HepG2 (cell line): ENCODE data around the gene CD151. TPM values are rescaled to one million over a fixed set of nuclear protein-coding genes. Genes with fewer than 3 reads are reported as not detected.

Source experiments
- ATAC-seq: fragments of 200-7000 bp; cut with Tn5 transposase; 3 replicates; pipeline ENCODE4 v1.9.1; 2020; ENCODE audit warnings: mild to moderate bottlenecking, moderate library complexity
- BruUV-seq: library from RNA; stranded (reverse); fragments of 400-500 nt; replicated peaks from 2 replicates; lab custom pipeline; 2021; lab: Mats Ljungman, UMichigan
- CTCF ChIA-PET: fragments of 300-600 bp; formaldehyde crosslinking; extraction: SDS; loops from one replicate; lab custom pipeline; 2021; ENCODE audit warnings: low total read pairs, inconsistent platforms, low intra/inter-chr PET ratio; lab: Yijun Ruan, JAX
- POLR2A ChIA-PET: fragments of 350-600 bp; sonication (Branson Sonifier 250); formaldehyde crosslinking; loops from one replicate; lab custom pipeline; 2020; ENCODE audit warnings: antibody characterized with exemption, inconsistent platforms; lab: Yijun Ruan, JAX
- DNase-seq: peaks from one replicate; pipeline ENCODE4 v3.0.0-alpha.2; 2015; ENCODE audit warnings: low spot score
- FAIRE-seq: peaks from 3 replicates; lab custom pipeline; 2011; peaks lifted over from hg19 to GRCh38; lab: Jason Lieb, UNC
- H2AFZ ChIP-seq: one replicate; pipeline ENCODE4 v1.6.1; 2011; ENCODE audit warnings: low read length, inconsistent platforms
- H3K27ac ChIP-seq: fragments of 300-600 bp; 3 replicates; pipeline ENCODE4 v1.8.0; 2011; ENCODE audit warnings: mixed run types, mild to moderate bottlenecking, mixed read lengths, low read length, inconsistent platforms; ENCODE audit not compliant: insufficient read depth; ENCODE audit errors: extremely low read length
- H3K27me3 ChIP-seq, 2 experiments: fragments of 200-600 bp in 1 of 2; 2 replicates in 1 of 2; 3 replicates in 1 of 2; pipeline versions ENCODE4 v1.6.0 to v1.8.0; 2011; ENCODE audit warnings: low read length in 2 of 2, mild to moderate bottlenecking in 2 of 2, moderate library complexity in 2 of 2, inconsistent platforms in 1 of 2; ENCODE audit not compliant: insufficient read depth in 2 of 2, control insufficient read depth in 1 of 2
- H3K36me3 ChIP-seq, 2 experiments: fragments of 200-600 bp in 1 of 2; replicated peaks in 1 of 2; 2 replicates in 1 of 2; 3 replicates in 1 of 2; pipeline versions ENCODE4 v1.5.1 to v1.8.0; 2011; ENCODE audit warnings: low read length in 2 of 2, inconsistent platforms in 1 of 2; ENCODE audit not compliant: insufficient read depth in 2 of 2, control insufficient read depth in 1 of 2
- H3K4me1 ChIP-seq: 2 replicates; pipeline ENCODE4 v1.5.1; 2012; ENCODE audit warnings: low read length, inconsistent platforms; ENCODE audit not compliant: insufficient read depth
- H3K4me2 ChIP-seq: 2 replicates; pipeline ENCODE4 v1.6.0; 2011; ENCODE audit warnings: low read depth, low read length, inconsistent platforms
- H3K4me3 ChIP-seq, 3 experiments: fragments of 200-600 bp in 1 of 3; sonication (generic), shearing (Covaris generic) in 1 of 3; replicated peaks in 1 of 3; 2 replicates each; pipeline ENCODE4 v1.5.1; 2011 to 2016; ENCODE audit warnings: low read length in 3 of 3, inconsistent platforms in 2 of 3, low read depth in 2 of 3, mild to moderate bottlenecking in 2 of 3, control low read depth in 1 of 3, mixed read lengths in 1 of 3; ENCODE audit not compliant: insufficient read depth in 1 of 3
- H3K79me2 ChIP-seq: one replicate; pipeline ENCODE4 v1.6.1; 2011; ENCODE audit warnings: low read length, inconsistent platforms; ENCODE audit not compliant: insufficient read depth
- H3K9ac ChIP-seq: 2 replicates; pipeline ENCODE4 v1.6.0; 2011; ENCODE audit warnings: mild to moderate bottlenecking, low read depth, low read length, inconsistent platforms; ENCODE audit not compliant: insufficient read depth
- H3K9me3 ChIP-seq: 2 replicates; pipeline ENCODE4 v1.5.1; 2012; ENCODE audit warnings: mild to moderate bottlenecking, low read length
- H4K20me1 ChIP-seq: 2 replicates; pipeline ENCODE4 v1.6.0; 2011; ENCODE audit warnings: inconsistent platforms, mild to moderate bottlenecking, low read length, moderate library complexity; ENCODE audit not compliant: insufficient read depth
- AGO2 ChIP-seq: fragments of 200-400 bp; formaldehyde crosslinking; optimal IDR thresholded peaks from 2 replicates; pipeline ENCODE3; 2017; ENCODE audit warnings: mild to moderate bottlenecking, low read depth, low read length, moderate library complexity
- WGBS: methylation state at CpG from one replicate; pipeline ENCODE4 v1.1.6; 2017; ENCODE audit warnings: low lambda C conversion rate; 5-methylcytosine and 5-hydroxymethylcytosine counted together
- in situ Hi-C: cut with HindIII; loops from 2 replicates; pipeline ENCODE4 v1.10.0; 2017; ENCODE audit warnings: low pct_unique_long_range_greater_than_20kb; ENCODE audit not compliant: extremely low pct_ligation_motif_present
- intact Hi-C: fragments of 100-400 bp; cut with micrococcal nuclease; formaldehyde crosslinking; loops from one replicate; pipeline ENCODE4 v1.10.0; 2022; ENCODE audit not compliant: unreplicated experiment
- polyA plus RNA-seq, 8 experiments: library from polyadenylated mRNA; depleted of rRNA in 3 of 8; stranded (reverse) in 7 of 8; unstranded in 1 of 8; fragments of >200 nt; fragmentation: Illumina TruSeq in 4 of 8; extraction: Trizol in 4 of 8; gene quantifications; 2 replicates each; pipeline versions ENCODE4 v1.2.1 to v1.2.3, GENCODE V29; 2011 to 2016; ENCODE audit warnings: low read depth in 4 of 8, missing spikeins in 1 of 8, mixed read lengths in 1 of 8; ENCODE audit not compliant: insufficient read depth in 1 of 8
- total RNA-seq, 5 experiments: library from RNA; depleted of rRNA; stranded (reverse); fragments of >200 nt; fragmentation: Illumina TruSeq; extraction: Trizol; gene quantifications; 2 replicates each; pipeline ENCODE4 v1.2.3, GENCODE V29; 2016; ENCODE audit warnings: low read depth in 1 of 5
- TF ChIP-seq, protein P1 (sequence below): sonication (generic); IDR thresholded peaks from 2 replicates; pipeline ENCODE4 v1.6.1; 2016; ENCODE audit warnings: low read depth, borderline replicate concordance
- TF ChIP-seq, protein P2 (sequence below): IDR thresholded peaks from 2 replicates; pipeline ENCODE4 v1.4.0; 2020; ENCODE audit warnings: mild to moderate bottlenecking, missing genetic modification reagents
- TF ChIP-seq, protein P3 (sequence below): IDR thresholded peaks from 2 replicates; pipeline ENCODE4 v1.6.1; 2016; ENCODE audit warnings: missing biosample characterization, missing genetic modification reagents, low read depth
- TF ChIP-seq, protein P4 (sequence below): sonication (generic); formaldehyde crosslinking; IDR thresholded peaks from 2 replicates; pipeline ENCODE4 v1.5.1; 2020; ENCODE audit warnings: mild to moderate bottlenecking, moderate library complexity, missing genetic modification reagents

The CD151 gene
- total and polyA plus RNA-seq, 2 of the 13 experiments (the other 11 are each of a cell fraction or from before 2014, with no cell fraction given) = 125 to 197 TPM

DNA sequence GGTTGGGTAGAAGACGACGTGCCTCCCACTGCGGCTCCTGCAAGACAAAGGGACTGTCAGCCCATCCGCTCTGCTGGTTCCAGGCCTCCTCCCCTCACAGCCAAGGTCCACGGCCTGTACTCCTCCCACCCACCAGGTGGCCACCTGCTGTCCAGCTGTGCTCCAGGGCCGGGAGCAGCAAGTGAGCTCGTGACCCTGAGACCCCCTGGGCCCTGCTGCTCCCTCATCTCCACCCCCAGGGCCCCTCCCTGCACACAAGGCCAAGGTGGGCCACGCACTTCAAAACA, 37.3 kb downstream of the CD151 start (continued):
- TF ChIP-seq, protein P1, sequence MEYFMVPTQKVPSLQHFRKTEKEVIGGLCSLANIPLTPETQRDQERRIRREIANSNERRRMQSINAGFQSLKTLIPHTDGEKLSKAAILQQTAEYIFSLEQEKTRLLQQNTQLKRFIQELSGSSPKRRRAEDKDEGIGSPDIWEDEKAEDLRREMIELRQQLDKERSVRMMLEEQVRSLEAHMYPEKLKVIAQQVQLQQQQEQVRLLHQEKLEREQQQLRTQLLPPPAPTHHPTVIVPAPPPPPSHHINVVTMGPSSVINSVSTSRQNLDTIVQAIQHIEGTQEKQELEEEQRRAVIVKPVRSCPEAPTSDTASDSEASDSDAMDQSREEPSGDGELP = peak; percentile 37; the same call in 1 of the 2 replicates
- TF ChIP-seq, protein P2, sequence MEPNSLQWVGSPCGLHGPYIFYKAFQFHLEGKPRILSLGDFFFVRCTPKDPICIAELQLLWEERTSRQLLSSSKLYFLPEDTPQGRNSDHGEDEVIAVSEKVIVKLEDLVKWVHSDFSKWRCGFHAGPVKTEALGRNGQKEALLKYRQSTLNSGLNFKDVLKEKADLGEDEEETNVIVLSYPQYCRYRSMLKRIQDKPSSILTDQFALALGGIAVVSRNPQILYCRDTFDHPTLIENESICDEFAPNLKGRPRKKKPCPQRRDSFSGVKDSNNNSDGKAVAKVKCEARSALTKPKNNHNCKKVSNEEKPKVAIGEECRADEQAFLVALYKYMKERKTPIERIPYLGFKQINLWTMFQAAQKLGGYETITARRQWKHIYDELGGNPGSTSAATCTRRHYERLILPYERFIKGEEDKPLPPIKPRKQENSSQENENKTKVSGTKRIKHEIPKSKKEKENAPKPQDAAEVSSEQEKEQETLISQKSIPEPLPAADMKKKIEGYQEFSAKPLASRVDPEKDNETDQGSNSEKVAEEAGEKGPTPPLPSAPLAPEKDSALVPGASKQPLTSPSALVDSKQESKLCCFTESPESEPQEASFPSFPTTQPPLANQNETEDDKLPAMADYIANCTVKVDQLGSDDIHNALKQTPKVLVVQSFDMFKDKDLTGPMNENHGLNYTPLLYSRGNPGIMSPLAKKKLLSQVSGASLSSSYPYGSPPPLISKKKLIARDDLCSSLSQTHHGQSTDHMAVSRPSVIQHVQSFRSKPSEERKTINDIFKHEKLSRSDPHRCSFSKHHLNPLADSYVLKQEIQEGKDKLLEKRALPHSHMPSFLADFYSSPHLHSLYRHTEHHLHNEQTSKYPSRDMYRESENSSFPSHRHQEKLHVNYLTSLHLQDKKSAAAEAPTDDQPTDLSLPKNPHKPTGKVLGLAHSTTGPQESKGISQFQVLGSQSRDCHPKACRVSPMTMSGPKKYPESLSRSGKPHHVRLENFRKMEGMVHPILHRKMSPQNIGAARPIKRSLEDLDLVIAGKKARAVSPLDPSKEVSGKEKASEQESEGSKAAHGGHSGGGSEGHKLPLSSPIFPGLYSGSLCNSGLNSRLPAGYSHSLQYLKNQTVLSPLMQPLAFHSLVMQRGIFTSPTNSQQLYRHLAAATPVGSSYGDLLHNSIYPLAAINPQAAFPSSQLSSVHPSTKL (CRISPR knock-in tag) = no peak
- TF ChIP-seq, protein P3, sequence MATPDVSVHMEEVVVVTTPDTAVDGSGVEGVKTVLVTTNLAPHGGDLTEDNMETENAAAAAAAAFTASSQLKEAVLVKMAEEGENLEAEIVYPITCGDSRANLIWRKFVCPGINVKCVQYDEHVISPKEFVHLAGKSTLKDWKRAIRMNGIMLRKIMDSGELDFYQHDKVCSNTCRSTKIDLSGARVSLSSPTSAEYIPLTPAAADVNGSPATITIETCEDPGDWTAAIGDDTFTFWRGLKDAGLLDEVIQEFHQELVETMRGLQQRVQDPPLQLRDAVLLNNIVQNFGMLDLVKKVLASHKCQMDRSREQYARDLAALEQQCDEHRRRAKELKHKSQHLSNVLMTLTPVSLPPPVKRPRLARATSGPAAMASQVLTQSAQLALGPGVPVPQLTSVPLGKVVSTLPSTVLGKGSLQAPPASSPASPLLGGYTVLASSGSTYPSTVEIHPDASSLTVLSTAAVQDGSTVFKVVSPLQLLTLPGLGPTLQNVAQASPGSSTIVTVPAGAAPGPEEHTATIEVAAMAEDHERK (CRISPR knock-in tag) = no peak

DNA sequence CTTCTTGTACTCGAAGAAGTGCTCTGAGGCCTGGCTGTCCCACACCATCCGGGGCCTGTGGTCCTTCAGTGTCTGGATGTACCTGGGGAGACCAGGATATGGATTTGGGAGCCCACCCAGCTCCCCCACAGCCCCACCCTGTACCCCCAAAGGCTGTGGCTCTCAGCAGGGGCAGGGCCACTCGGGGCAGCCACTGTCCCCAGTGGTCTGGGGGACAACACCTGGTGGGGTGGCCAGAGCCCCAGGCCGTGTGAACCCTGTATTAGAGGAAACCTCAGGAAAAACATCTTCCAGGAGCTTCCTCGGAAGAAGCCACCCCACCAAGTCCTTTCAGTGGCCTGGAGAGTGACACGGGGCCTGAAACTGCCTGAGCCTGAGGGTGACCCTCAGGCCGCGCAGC, 37.7 kb downstream of the CD151 start:
- Histone ChIP-seq H3K36me3 (peaks cover 0 to 10% of the 10 kb centered on the region in 2 experiments; a peak in 2 of 5 replicates), H3K4me2 (no peak overlapping the region), H3K27ac (no peak overlapping the region), H4K20me1 (no peaks in the 10 kb centered on the region), H3K9me3 (no peaks in the 10 kb centered on the region), H3K4me3 (no peak overlapping the region), H2AFZ (no peak overlapping the region), H3K9ac (no peak overlapping the region), H3K4me1 (0 out of 2 replicates have a peak, but pooled peaks cover 8% of the 10 kb centered on the region), H3K27me3 (no peaks in the 10 kb centered on the region), H3K79me2 (no peaks in the 10 kb centered on the region)
- no peak for FAIRE-seq
- peak; percentile 51 for TF ChIP-seq AGO2
- TF ChIP-seq, protein P4, sequence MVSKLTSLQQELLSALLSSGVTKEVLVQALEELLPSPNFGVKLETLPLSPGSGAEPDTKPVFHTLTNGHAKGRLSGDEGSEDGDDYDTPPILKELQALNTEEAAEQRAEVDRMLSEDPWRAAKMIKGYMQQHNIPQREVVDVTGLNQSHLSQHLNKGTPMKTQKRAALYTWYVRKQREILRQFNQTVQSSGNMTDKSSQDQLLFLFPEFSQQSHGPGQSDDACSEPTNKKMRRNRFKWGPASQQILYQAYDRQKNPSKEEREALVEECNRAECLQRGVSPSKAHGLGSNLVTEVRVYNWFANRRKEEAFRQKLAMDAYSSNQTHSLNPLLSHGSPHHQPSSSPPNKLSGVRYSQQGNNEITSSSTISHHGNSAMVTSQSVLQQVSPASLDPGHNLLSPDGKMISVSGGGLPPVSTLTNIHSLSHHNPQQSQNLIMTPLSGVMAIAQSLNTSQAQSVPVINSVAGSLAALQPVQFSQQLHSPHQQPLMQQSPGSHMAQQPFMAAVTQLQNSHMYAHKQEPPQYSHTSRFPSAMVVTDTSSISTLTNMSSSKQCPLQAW = no peak
- no TSS peak for BruUV-seq
- CTCF ChIA-PET = interaction anchor here (1.0 kb wide), 1 partner anchor 181 kb away, joined by 3 read pairs; no protein-coding TSS in a partner anchor
- intact Hi-C loops = no loop called here
- POLR2A ChIA-PET = no interaction called here
- DNase-seq = no peak
- in situ Hi-C loops = no loop called here
- no CpG with 5 or more reads among the region's 8 CpGs for WGBS
- no peak; the same call in 2 of the 3 replicates for ATAC-seq
